Stimulated activated CD4-positive, alpha-beta T cell treated with anti-CD3 and anti-CD28 coated beads, Interleukin-2, amount 100 ng/mL, for 4 hours (primary cell): ENCODE data around the gene HYAL3.

ENCODE experiments used
- DNase-seq: peaks from one replicate; pipeline ENCODE4 v3.0.0-alpha.2; 2020; ENCODE audit warnings: low read depth

The HYAL3 gene

GRCh38 chr3:50298836-50299637 lies at the start of gene HYAL3, which contains the start of gene NAA80:
Gene HYAL3 (minus strand): TSS chr3:50299405. CDS start chr3:50295602, 3,803 bp downstream.
Gene NAA80 (minus strand): TSS chr3:50299405. CDS start chr3:50297463, 1,942 bp downstream.
- DNase-seq = peak; percentile 99

GRCh38 chr3:50347187-50347813 lies 48.1 kb upstream of the HYAL3 start:
- DNase-seq = peak; percentile 62

DNA sequence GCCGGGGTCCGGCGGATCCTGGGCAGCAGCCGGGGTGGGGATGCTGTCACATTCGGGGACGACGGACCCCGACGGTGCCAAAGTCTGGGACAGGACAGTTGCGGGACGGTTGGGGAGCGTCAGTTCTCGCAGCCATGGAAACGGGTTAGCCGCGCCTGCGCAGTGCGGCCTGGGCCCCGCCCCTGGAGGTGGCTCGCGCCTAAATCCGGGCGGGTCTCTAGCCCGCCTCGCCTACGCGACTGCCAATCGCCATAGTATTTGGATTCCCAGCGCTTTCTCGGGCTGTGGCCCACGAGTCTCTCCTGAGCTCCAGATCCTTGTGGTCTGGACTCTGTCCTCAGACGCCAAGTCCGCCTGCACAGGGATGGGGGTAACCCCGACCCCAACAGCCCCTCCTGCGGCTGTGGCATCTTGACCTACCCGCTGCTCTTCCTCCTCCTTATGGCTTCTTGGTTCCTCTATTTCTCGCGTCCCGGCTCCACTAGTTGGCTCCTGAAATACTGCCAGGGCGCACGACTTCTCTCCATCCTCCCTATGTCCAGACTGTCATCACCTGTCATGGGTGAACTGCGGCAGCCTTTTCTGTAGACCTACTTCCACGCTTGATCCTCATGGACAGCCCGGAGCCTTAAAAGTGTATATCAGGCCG lies 46.5 kb upstream of the HYAL3 start, which contains the start of gene ZMYND10:
ZMYND10 (minus strand) TSS at position 147 of the 649 bp plus-strand sequence. CDS start 153 bp downstream, outside the sequence.
- peak; percentile 53 for DNase-seq

- no peak for DNase-seq
Observed at GRCh38 chr3:50345008-50345407, 45.8 kb upstream of the HYAL3 start.

GRCh38 chr3:50342813-50343633 lies 43.8 kb upstream of the HYAL3 start:
- DNase-seq = no peak

- no peak for DNase-seq
Observed at GRCh38 chr3:50341996-50342650, 42.9 kb upstream of the HYAL3 start.

GRCh38 chr3:50341537-50341936 lies 42.3 kb upstream of the HYAL3 start:
- DNase-seq = no peak

- DNase-seq = no peak
Observed at GRCh38 chr3:50340448-50341329, 41.5 kb upstream of the HYAL3 start, which contains the start of gene RASSF1. Gene RASSF1 (minus strand): TSS chr3:50340836. CDS start chr3:50340805, 31 bp downstream.

DNA sequence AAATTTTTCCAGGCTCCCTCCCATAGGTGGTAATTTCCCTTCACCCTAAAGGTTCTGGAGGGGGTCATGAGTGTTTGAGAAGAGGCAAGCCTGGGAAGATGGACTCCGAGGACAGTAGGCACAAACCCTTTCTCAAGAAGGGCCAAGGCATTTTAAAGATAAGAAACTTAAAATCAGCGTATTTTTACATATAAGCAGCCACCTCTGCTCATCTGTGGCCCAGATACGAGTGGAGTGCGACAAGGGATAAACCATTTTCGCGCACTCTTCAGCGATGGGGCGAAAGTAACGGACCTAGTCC lies 40.9 kb upstream of the HYAL3 start:
- no peak for DNase-seq

DNA sequence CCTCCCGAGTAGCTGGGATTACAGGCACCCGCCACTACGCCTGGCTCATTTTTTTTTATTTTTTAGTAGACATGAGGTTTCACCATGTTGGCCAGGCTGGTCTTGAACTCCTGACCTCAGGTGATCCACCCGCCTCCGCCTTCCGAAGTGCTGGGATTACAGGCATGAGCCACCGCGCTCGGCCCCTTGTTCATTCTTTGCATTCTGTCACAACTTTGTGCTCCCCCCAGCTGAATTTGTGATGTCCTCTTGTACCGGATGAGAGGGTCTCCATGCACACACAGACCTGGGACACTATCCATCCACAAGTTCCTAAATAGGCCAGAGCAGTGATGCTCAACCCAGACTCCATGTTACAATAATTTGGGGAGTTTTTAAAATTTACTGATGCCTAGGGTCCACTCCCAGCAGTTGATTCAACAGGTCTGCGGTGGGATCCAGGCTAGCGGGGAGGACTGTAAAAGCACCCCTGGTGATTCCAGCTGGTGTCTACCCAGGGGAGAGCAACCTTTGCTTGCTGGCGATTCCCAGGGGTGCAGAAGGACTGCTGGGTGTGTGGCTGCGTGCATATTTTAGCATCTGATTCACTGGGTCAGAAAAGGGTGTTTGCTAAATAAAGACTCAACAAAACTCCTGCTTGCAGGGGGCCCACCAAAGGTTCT lies 40.4 kb upstream of the HYAL3 start:
- no peak for DNase-seq

DNA sequence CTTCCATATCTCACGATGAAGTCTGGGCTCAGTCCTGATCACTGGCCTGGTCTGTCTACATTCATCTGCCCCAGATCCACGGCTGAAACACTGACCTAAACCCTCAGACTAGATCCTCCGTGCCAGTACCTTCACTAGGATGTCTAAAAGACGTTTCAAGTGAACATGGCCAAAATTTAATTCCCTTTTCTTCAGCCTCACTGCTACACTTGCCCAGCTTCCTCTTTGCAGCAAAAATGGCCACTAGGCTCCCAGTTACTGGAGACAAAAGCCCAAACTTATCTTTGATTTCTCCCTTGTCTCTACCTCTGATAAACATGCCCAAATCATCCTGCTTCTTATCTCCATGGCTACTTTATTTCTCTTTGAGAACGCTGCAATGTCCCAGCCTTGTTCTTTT lies 39.8 kb upstream of the HYAL3 start:
- no peak for DNase-seq

GRCh38 chr3:50337175-50337861 lies 38.1 kb upstream of the HYAL3 start:
- DNase-seq = peak; percentile 93

DNA sequence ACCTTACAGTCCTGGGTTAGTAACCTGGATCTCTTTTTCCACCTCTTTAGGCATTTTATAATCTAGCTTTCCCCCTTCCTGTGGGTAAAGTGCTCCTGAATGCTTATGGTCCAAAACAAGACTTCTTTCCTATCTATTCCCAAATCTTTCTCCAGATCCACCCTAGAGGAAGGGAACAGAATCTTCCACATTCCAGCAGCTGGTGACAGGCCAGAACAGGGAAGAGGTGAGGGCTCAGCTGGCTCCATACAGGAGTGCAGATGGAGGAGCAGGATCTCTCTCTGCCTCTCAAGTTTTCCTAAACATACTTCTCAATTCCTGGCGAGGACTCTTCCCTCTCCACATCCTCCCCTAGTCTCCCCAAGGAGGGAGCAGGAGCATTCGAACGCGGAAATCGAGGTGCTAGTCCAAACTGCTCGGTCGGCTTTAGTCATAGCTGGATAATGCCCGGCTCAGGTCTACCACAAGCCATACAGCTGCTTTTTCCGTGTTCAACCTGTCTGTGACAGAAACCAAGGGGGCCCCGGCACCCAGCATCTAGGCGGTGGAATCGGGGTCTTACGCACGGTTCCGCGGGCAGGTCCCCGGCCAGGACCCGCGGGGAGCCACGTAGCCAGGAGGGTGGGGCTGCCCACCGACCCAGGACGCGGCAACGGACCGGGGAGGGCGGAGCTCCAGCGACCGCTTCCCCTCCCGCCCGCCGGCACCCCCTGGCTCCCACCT lies 37.4 kb upstream of the HYAL3 start:
- no peak for DNase-seq

DNA sequence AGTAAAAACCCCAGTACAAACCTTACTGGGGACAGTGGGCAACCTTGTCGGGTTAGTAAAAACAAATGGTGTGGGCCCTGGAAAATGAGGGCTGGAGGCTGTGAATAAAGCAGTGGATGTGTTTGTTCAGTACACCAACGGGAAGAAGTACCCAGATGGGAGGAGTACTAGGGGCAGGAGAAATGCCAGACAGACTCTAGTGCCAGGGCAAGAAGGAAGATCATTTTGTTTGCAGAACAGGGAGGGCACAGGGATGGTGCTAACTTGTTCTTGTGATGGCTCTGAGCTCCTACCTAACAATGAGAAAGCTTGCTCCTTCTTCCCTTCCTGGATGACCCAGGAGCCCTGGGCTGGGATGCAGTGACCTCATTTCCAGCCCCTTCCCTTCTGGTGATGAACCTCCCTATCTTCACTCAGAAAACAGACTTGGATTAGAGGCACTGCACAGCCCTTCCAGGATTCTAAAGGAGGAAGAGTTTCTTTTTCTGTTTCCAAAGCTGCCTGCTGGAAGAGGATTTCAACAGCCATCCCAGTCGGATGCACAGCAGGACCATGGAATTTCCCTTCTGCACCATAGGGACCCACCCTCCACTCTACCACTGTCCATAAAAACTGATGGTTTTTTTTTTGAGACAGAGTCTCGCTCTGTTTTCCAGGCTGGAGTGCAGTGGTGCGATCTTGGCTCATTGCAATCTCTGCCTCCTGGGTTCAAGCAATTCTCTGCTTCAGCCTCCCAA lies 35.3 kb upstream of the HYAL3 start:
- no peak for DNase-seq

DNA sequence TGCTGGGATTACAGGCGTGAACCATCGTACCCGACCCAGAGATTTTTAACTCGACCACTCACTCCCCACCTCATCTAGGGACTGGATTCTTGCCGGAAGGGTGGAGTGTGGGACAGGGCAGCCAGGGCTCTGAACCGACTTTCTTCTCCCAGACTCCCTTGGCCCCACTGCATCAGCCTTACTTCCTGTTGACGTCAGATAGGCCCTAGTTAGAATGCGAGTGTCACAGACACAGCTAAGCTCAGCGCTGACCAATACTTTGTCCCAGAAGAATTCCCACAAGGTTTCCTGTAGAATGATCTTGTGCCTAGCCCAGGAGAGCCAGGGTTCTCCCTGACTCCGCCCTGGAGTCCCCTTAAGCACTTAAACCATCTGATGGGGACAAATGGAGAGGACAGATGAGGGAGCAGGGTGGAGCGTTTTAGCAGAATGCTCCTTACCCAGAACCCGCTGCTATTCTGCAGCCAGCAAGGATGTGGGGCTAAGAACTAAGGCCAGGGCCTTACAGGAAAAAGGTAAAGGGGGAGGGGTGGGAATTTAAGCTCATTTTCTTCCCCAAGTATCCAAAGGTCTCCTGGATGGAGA lies 34.6 kb upstream of the HYAL3 start:
- DNase-seq = no peak

GRCh38 chr3:50331364-50331907 lies 32.2 kb upstream of the HYAL3 start:
- DNase-seq = no peak

DNA sequence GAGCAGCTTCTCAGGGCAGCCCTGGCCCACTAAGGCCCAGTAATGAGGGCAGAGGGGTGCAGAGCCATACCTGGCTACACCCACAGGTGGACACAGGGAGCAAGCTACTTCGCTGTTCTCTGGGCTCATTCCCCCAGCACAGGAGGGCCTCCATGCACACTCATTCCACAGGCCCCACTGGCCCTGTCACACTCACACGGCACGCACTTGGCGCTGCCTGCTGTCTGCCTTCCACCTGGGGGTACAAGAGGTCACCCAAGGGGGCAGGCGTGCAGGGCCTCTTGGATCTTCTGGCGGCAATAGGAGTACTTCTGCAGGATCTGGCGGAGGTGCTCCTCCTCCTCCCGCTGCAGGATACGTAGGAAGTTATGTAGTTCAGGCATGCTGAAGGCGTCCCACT lies 31.1 kb upstream of the HYAL3 start:
- DNase-seq = no peak
